Measurements from ENCODE around the gene ATP4A. TPM values are rescaled to one million over a fixed set of nuclear protein-coding genes. Genes with fewer than 3 reads are reported as not detected.

Gene ATP4A
- total RNA-seq, 4 donors from 2014 or later: not detected

- TF ChIP-seq POLR2A (IDR thresholded peaks at IDR 0.05) (no peak), CTCF (IDR thresholded peaks at IDR 0.05 in 4 of 5, conservative IDR thresholded peaks at IDR 0.05 in 1 of 5) (no peak)
- H3K9me3 ChIP-seq: no peaks in the 10 kb centered on the region
- peaks cover 12 to 20% (median 16%) of the 10 kb centered on the region in 3 donors for H3K27me3 ChIP-seq
- H3K4me1 ChIP-seq: no peaks in the 10 kb centered on the region
- H3K4me3 ChIP-seq: no peak overlapping the region
- H3K27ac ChIP-seq: no peak overlapping the region
- H3K36me3 ChIP-seq: no peaks in the 10 kb centered on the region
- in situ Hi-C loops (cut with MboI; ENCODE audit: low sequenced_read_pairs in 4 of 4): no loop called here
- intact Hi-C loops (cut with DNase I; ENCODE audit: low total_unique reads): no loop called here
- ATAC-seq (no peak), DNase-seq (no peak)
Measured at GRCh38 chr19:35524181-35524837, 39.1 kb downstream of the ATP4A start.

GRCh38 chr19:35522745-35523327 is 40.6 kb downstream of the ATP4A start:
- no peak for ATAC-seq
- intact Hi-C loops (cut with DNase I; ENCODE audit: low total_unique reads): no loop called here
- H3K27me3 ChIP-seq: peaks cover 7 to 9% (median 7%) of the 10 kb centered on the region in 3 donors

GRCh38 chr19:35521124-35521743 is 42.2 kb downstream of the ATP4A start:
- intact Hi-C loops (cut with DNase I; ENCODE audit: low total_unique reads) (no loop called here), in situ Hi-C loops (cut with MboI; ENCODE audit: low sequenced_read_pairs in 4 of 4) (no loop called here)
- no peaks in the 10 kb centered on the region for H3K4me1 ChIP-seq
- H3K36me3 ChIP-seq: no peaks in the 10 kb centered on the region
- no peaks in the 10 kb centered on the region for H3K9me3 ChIP-seq
- peaks cover 6 to 9% (median 7%) of the 10 kb centered on the region in 3 donors for H3K27me3 ChIP-seq
- H3K27ac ChIP-seq: no peak overlapping the region
- DNase-seq (no peak), ATAC-seq (no peak)
- no peak for TF ChIP-seq POLR2A (IDR thresholded peaks at IDR 0.05)
- no peak for TF ChIP-seq CTCF (IDR thresholded peaks at IDR 0.05 in 4 of 5, conservative IDR thresholded peaks at IDR 0.05 in 1 of 5)
- H3K4me3 ChIP-seq: no peak overlapping the region

More at GRCh38 chr19:35522745-35523327, 40.6 kb downstream of the ATP4A start:
- DNase-seq: no peak
- Histone ChIP-seq H3K4me3 (no peak overlapping the region), H3K27ac (no peak overlapping the region), H3K4me1 (no peaks in the 10 kb centered on the region), H3K9me3 (no peaks in the 10 kb centered on the region), H3K36me3 (no peaks in the 10 kb centered on the region)
- in situ Hi-C loops (cut with MboI; ENCODE audit: low sequenced_read_pairs in 4 of 4): no loop called here
- TF ChIP-seq CTCF (IDR thresholded peaks at IDR 0.05 in 4 of 5, conservative IDR thresholded peaks at IDR 0.05 in 1 of 5): no peak
- TF ChIP-seq POLR2A (IDR thresholded peaks at IDR 0.05): no peak

GRCh38 chr19:35519291-35519690 is 44.2 kb downstream of the ATP4A start:
- in situ Hi-C loops (cut with MboI; ENCODE audit: low sequenced_read_pairs in 4 of 4) (no loop called here), intact Hi-C loops (cut with DNase I; ENCODE audit: low total_unique reads) (no loop called here)
- DNase-seq: no peak
- no peak overlapping the region for H3K27ac ChIP-seq
- no peak overlapping the region for H3K4me3 ChIP-seq
- H3K9me3 ChIP-seq: no peaks in the 10 kb centered on the region
- no peaks in the 10 kb centered on the region for H3K4me1 ChIP-seq
- TF ChIP-seq CTCF (IDR thresholded peaks at IDR 0.05 in 4 of 5, conservative IDR thresholded peaks at IDR 0.05 in 1 of 5): no peak
- no peak for TF ChIP-seq POLR2A (IDR thresholded peaks at IDR 0.05)
- no peaks in the 10 kb centered on the region for H3K36me3 ChIP-seq
- ATAC-seq: no peak
- peaks cover under 1 to 6% (median 4%) of the 10 kb centered on the region in 3 donors for H3K27me3 ChIP-seq

Measured in gastrocnemius medialis (tissue), 4 donors.